ENCODE measurements around the gene PIGL.

The PIGL gene

GRCh38 chr17:16217002-16217635, at the start of gene PIGL:
Gene PIGL (plus strand): TSS chr17:16217210. CDS start chr17:16217227, 17 bp downstream.
- Histone ChIP-seq H3K79me2 (ENCODE audit: insufficient read depth, low read length) (peaks cover 88% of the 10 kb centered on the region), H3K9ac (ENCODE audit: low read depth, low read length) (peak within 1 kb of the TSS; percentile 99), H2AFZ (ENCODE audit: low read depth, low read length) (peak within 1 kb of the TSS; percentile 91), H3K27me3 (ENCODE audit: insufficient read depth, low read length, poor library complexity) (no peaks in the 10 kb centered on the region), H3K4me1 (ENCODE audit: insufficient read depth, low read length) (peaks cover 54% of the 10 kb centered on the region), H3K4me2 (ENCODE audit: insufficient read depth, low read length) (peak within 1 kb of the TSS; percentile 95), H3K4me3 (ENCODE audit: low read depth in 1 of 2, low read length in 2 of 2) (peak within 1 kb of the TSS; percentile 83 to 84), H3K9me3 (ENCODE audit: insufficient read depth, low read length, severe bottlenecking) (no peaks in the 10 kb centered on the region), H3K27ac (ENCODE audit: low read length) (peak within 1 kb of the TSS; percentile 97), H3K36me3 (ENCODE audit: insufficient read depth, low read length) (0 out of 2 replicates have a peak, but pooled peaks cover 4% of the 10 kb centered on the region), H4K20me1 (ENCODE audit: insufficient read depth, low read length) (peaks cover 14% of the 10 kb centered on the region)
- DNase-seq (peak; percentile 96), ATAC-seq (ENCODE audit: insufficient read depth, low read depth) (peak; percentile 74)
- TF ChIP-seq CTCF (IDR thresholded peaks at IDR 0.05; ENCODE audit: borderline replicate concordance, extremely low read depth, low read length, poor library complexity, severe bottlenecking) (no peak), EZH2 (IDR thresholded peaks at IDR 0.05; ENCODE audit: borderline replicate concordance, low read depth, low read length, severe bottlenecking) (no peak)

DNA sequence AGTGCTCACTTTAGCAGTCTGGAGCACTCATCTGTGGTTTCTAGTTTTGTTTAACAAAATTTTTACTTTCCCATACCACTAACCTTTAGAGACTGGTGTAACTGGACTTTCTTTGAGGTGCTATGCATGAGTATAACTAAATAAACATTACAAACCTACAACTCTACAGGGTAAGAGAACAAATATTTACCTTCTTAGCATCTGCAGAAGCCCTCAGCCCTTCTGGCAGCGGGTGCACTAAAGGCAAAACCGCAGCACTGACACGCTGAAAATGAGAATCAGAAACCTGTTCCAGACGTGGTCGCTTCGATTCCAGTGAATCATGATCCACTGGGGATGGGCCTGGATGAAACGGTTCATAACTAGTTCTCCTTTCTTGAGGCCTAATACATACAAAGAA, 45.4 kb upstream of the PIGL start:
- Histone ChIP-seq H3K36me3 (ENCODE audit: insufficient read depth, low read length) (peaks cover 21% of the 10 kb centered on the region), H3K4me3 (ENCODE audit: low read depth in 1 of 2, low read length in 2 of 2) (no peak overlapping the region), H3K27ac (ENCODE audit: low read length) (no peak overlapping the region), H3K4me2 (ENCODE audit: insufficient read depth, low read length) (no peak overlapping the region), H4K20me1 (ENCODE audit: insufficient read depth, low read length) (peaks cover 13% of the 10 kb centered on the region), H2AFZ (ENCODE audit: low read depth, low read length) (no peak overlapping the region), H3K9ac (ENCODE audit: low read depth, low read length) (no peak overlapping the region), H3K27me3 (ENCODE audit: insufficient read depth, low read length, poor library complexity) (no peaks in the 10 kb centered on the region), H3K79me2 (ENCODE audit: insufficient read depth, low read length) (peaks cover 45% of the 10 kb centered on the region), H3K4me1 (ENCODE audit: insufficient read depth, low read length) (no peaks in the 10 kb centered on the region), H3K9me3 (ENCODE audit: insufficient read depth, low read length, severe bottlenecking) (no peaks in the 10 kb centered on the region)
- DNase-seq (no peak), ATAC-seq (ENCODE audit: insufficient read depth, low read depth) (no peak)
- TF ChIP-seq EZH2 (IDR thresholded peaks at IDR 0.05; ENCODE audit: borderline replicate concordance, low read depth, low read length, severe bottlenecking) = no peak
- no peak for TF ChIP-seq CTCF (IDR thresholded peaks at IDR 0.05; ENCODE audit: borderline replicate concordance, extremely low read depth, low read length, poor library complexity, severe bottlenecking)

DNA sequence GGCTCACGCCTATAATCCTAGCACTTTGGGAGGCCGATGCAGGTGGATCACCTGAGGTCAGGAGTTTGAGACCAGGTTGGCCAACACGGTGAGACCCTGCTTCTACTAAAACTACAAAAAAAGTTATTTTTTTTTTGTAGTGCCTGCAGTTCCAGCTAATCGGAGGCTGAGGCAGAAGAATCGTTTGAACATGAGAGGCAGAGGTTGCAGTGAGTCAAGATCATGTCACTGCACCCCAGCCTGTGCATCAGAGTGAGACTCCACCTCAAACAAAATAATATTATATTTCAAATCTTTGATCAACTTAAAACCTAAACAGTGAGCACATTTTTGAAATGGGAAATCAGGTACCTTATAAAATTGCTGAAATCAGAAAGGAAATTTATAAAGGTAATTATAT, 38.2 kb upstream of the PIGL start:
- no peak overlapping the region for H3K27ac ChIP-seq (ENCODE audit: low read length)
- ATAC-seq (ENCODE audit: insufficient read depth, low read depth) = no peak
- peaks cover 92% of the 10 kb centered on the region for H3K79me2 ChIP-seq (ENCODE audit: insufficient read depth, low read length)
- H3K36me3 ChIP-seq (ENCODE audit: insufficient read depth, low read length) = peaks cover 9% of the 10 kb centered on the region
- peaks cover 16% of the 10 kb centered on the region; the same call in 1 of the 2 replicates for H4K20me1 ChIP-seq (ENCODE audit: insufficient read depth, low read length)
- no peak for DNase-seq
- H3K4me2 ChIP-seq (ENCODE audit: insufficient read depth, low read length) = no peak overlapping the region
- no peaks in the 10 kb centered on the region for H3K4me1 ChIP-seq (ENCODE audit: insufficient read depth, low read length)
- H3K9ac ChIP-seq (ENCODE audit: low read depth, low read length) = no peak overlapping the region
- no peaks in the 10 kb centered on the region for H3K9me3 ChIP-seq (ENCODE audit: insufficient read depth, low read length, severe bottlenecking)
- TF ChIP-seq CTCF (IDR thresholded peaks at IDR 0.05; ENCODE audit: borderline replicate concordance, extremely low read depth, low read length, poor library complexity, severe bottlenecking) (no peak), EZH2 (IDR thresholded peaks at IDR 0.05; ENCODE audit: borderline replicate concordance, low read depth, low read length, severe bottlenecking) (no peak)
- H3K27me3 ChIP-seq (ENCODE audit: insufficient read depth, low read length, poor library complexity) = no peaks in the 10 kb centered on the region
- no peak overlapping the region for H2AFZ ChIP-seq (ENCODE audit: low read depth, low read length)
- H3K4me3 ChIP-seq (ENCODE audit: low read depth in 1 of 2, low read length in 2 of 2) = no peak overlapping the region
